Measurements from ENCODE around the gene ALDH7A1. TPM values are rescaled to one million over a fixed set of nuclear protein-coding genes. Genes with fewer than 3 reads are reported as not detected.

Gene ALDH7A1
- polyA plus RNA-seq, 1 experiment: 81.2 TPM

- ChIA-PET CTCF (interaction anchor here (0.8 to 2.6 kb wide), 10 partner anchors 9 to 261 kb away, joined by 3 to 27 read pairs (median 4); no protein-coding TSS in a partner anchor), POLR2A (no interaction called here)
- TF ChIP-seq, protein P1, sequence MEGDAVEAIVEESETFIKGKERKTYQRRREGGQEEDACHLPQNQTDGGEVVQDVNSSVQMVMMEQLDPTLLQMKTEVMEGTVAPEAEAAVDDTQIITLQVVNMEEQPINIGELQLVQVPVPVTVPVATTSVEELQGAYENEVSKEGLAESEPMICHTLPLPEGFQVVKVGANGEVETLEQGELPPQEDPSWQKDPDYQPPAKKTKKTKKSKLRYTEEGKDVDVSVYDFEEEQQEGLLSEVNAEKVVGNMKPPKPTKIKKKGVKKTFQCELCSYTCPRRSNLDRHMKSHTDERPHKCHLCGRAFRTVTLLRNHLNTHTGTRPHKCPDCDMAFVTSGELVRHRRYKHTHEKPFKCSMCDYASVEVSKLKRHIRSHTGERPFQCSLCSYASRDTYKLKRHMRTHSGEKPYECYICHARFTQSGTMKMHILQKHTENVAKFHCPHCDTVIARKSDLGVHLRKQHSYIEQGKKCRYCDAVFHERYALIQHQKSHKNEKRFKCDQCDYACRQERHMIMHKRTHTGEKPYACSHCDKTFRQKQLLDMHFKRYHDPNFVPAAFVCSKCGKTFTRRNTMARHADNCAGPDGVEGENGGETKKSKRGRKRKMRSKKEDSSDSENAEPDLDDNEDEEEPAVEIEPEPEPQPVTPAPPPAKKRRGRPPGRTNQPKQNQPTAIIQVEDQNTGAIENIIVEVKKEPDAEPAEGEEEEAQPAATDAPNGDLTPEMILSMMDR (IDR thresholded peaks at IDR 0.05; ENCODE audit: insufficient read depth, low read depth, low read length): no peak
- no peak for DNase-seq (ENCODE audit: low read depth)
- H3K4me3 ChIP-seq (ENCODE audit: low read depth, low read length): peak overlapping the region; percentile 59
- no peaks in the 10 kb centered on the region for H3K27me3 ChIP-seq (ENCODE audit: control insufficient read depth, insufficient read depth, low read length)
- H3K36me3 ChIP-seq (ENCODE audit: control insufficient read depth, insufficient read depth, low read length): peaks cover 2% of the 10 kb centered on the region; the same call in 1 of the 2 replicates
Observed at GRCh38 chr5:126595486-126596083, 566 bp upstream of the ALDH7A1 start.

- CTCF ChIA-PET: interaction anchor here (2.4 kb wide), 1 partner anchor 9 kb away, joined by 8 read pairs; the partner anchor contains the start of gene PHAX
- Histone ChIP-seq H3K36me3 (ENCODE audit: control insufficient read depth, insufficient read depth, low read length) (peaks cover 7% of the 10 kb centered on the region; the same call in 1 of the 2 replicates), H3K27me3 (ENCODE audit: control insufficient read depth, insufficient read depth, low read length) (no peaks in the 10 kb centered on the region), H3K4me3 (ENCODE audit: low read depth, low read length) (no peak overlapping the region)
- DNase-seq (ENCODE audit: low read depth): no peak
- TF ChIP-seq, protein P1 (IDR thresholded peaks at IDR 0.05; ENCODE audit: insufficient read depth, low read depth, low read length): no peak
- POLR2A ChIA-PET: no interaction called here
Observed at GRCh38 chr5:126591549-126591948, 3.5 kb downstream of the ALDH7A1 start.

- CTCF ChIA-PET: no interaction called here
- POLR2A ChIA-PET: no interaction called here
- TF ChIP-seq, protein P1 (IDR thresholded peaks at IDR 0.05; ENCODE audit: insufficient read depth, low read depth, low read length): no peak
- Histone ChIP-seq H3K27me3 (ENCODE audit: control insufficient read depth, insufficient read depth, low read length) (no peaks in the 10 kb centered on the region), H3K4me3 (ENCODE audit: low read depth, low read length) (no peak overlapping the region), H3K36me3 (ENCODE audit: control insufficient read depth, insufficient read depth, low read length) (peaks cover 9% of the 10 kb centered on the region; the same call in 1 of the 2 replicates)
- DNase-seq (ENCODE audit: low read depth): no peak
Observed at GRCh38 chr5:126589536-126590297, 5.3 kb downstream of the ALDH7A1 start.

- DNase-seq (ENCODE audit: low read depth): no peak
- POLR2A ChIA-PET: interaction anchor here (0.5 kb wide), 1 partner anchor 71 kb away, joined by 14 read pairs; no protein-coding TSS in a partner anchor
- TF ChIP-seq, protein P1 (IDR thresholded peaks at IDR 0.05; ENCODE audit: insufficient read depth, low read depth, low read length): no peak
- H3K36me3 ChIP-seq (ENCODE audit: control insufficient read depth, insufficient read depth, low read length): peaks cover 9% of the 10 kb centered on the region; the same call in 1 of the 2 replicates
- CTCF ChIA-PET: no interaction called here
- H3K4me3 ChIP-seq (ENCODE audit: low read depth, low read length): no peak overlapping the region
- no peaks in the 10 kb centered on the region for H3K27me3 ChIP-seq (ENCODE audit: control insufficient read depth, insufficient read depth, low read length)
Observed at GRCh38 chr5:126587551-126588390, 7.2 kb downstream of the ALDH7A1 start.

DNA sequence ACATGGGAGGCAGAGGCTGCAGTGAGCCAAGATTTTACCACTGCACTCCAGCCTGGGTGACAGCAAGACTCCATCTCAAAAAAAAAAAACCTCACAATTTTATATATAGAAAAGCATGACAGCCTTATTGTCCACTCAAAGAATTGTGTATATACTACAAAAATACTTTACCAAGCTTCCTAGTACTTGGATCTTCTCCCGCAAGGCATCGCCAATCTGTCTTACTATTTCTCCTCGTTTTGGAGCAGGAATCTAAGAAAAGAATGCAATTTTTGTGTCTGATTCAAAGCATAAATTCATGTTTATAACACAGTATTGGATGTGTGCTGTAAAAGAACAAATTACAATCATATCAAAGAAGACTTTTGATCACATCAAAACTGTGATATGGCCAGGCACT is 11.3 kb downstream of the ALDH7A1 start:
- ChIA-PET CTCF (no interaction called here), POLR2A (no interaction called here)
- Histone ChIP-seq H3K4me3 (ENCODE audit: low read depth, low read length) (no peak overlapping the region), H3K27me3 (ENCODE audit: control insufficient read depth, insufficient read depth, low read length) (no peaks in the 10 kb centered on the region), H3K36me3 (ENCODE audit: control insufficient read depth, insufficient read depth, low read length) (peaks cover 9% of the 10 kb centered on the region)
- no peak for DNase-seq (ENCODE audit: low read depth)
- TF ChIP-seq, protein P1 (IDR thresholded peaks at IDR 0.05; ENCODE audit: insufficient read depth, low read depth, low read length): no peak
